Psoas muscle (tissue), 8 donors: Measurements from ENCODE around the gene FBXO28. TPM values are rescaled to one million over a fixed set of nuclear protein-coding genes. Genes with fewer than 3 reads are reported as not detected.

ENCODE experiments used
- ATAC-seq, 4 donors: fragments of 200-7000 bp; cut with Tn5 transposase; one replicate each; pipeline ENCODE4 v1.9.1; 2020; ENCODE audit warnings: moderate library complexity in 3 of 4, mild to moderate bottlenecking in 2 of 4
- DNase-seq, 2 donors: peaks; one replicate each; pipeline ENCODE4 v3.0.0-alpha.2; 2020
- H3K27ac ChIP-seq: fragments of 200-600 bp; one replicate; pipeline ENCODE4 v1.8.0; 2022
- H3K27me3 ChIP-seq, 3 donors: fragments of 200-600 bp in 1 of 3; one replicate each; pipeline versions ENCODE4 v1.6.1 to v1.8.0; 2013 to 2022; ENCODE audit warnings: low read length in 2 of 3, mild to moderate bottlenecking in 2 of 3, moderate library complexity in 1 of 3; ENCODE audit not compliant: insufficient read depth in 3 of 3
- H3K36me3 ChIP-seq, 2 donors: fragments of 200-600 bp in 1 of 2; one replicate each; pipeline versions ENCODE4 v1.6.1 to v1.8.0; 2013 to 2022; ENCODE audit warnings: low read depth in 1 of 2, mild to moderate bottlenecking in 1 of 2, moderate library complexity in 1 of 2; ENCODE audit not compliant: insufficient read depth in 1 of 2
- H3K4me1 ChIP-seq: fragments of 200-600 bp; one replicate; pipeline ENCODE4 v1.8.0; 2022
- H3K4me3 ChIP-seq: fragments of 200-600 bp; one replicate; pipeline ENCODE4 v1.8.0; 2022; ENCODE audit warnings: mild to moderate bottlenecking
- H3K9me3 ChIP-seq: fragments of 200-600 bp; one replicate; pipeline ENCODE4 v1.8.0; 2022
- CTCF ChIP-seq: fragments of 200-600 bp; IDR thresholded peaks from one replicate; pipeline ENCODE4 v1.8.0; 2022; ENCODE audit warnings: antibody characterized with exemption
- WGBS, 3 donors: extraction: QIAGEN DNeasy Blood & Tissue Kit; methylation state at CpG; one replicate each; pipeline versions ENCODE4 v1.1.6 to v1.1.7; 2013; 5-methylcytosine and 5-hydroxymethylcytosine counted together
- intact Hi-C, 2 donors: fragments of 100-400 bp; cut with DNase I; formaldehyde crosslinking; loops; one replicate each; pipeline versions ENCODE4 v1.11.0 to v1.14.2; 2022
- polyA plus RNA-seq, 3 donors: library from polyadenylated mRNA; stranded (reverse); fragments of 200-250 nt; gene quantifications; one replicate each; pipeline ENCODE4 v1.2.3, GENCODE V29; 2013
- total RNA-seq, 4 donors: library from RNA; stranded (reverse); fragmentation: NEBNext Ultra II Directional in 2 of 4; extraction: Animal tissue kit (Norgen Biotek cat#: 25700) in 2 of 4; gene quantifications; one replicate each; pipeline versions ENCODE4 v1.2.1 to v1.2.4, GENCODE V29; 2021 to 2023
- donor health status: healthy with polysubstance abuse.
- donor health status: DM: no; HTN: no; CAD: no; lungs with moderate emphysema.
- donor health status: Bipolar disorder and iron deficiency.
- donor health status: healthy.
- donor health status: DM: yes; HTN: yes; CAD: no.
- donor health status: DM: no; HTN: no; CAD: no.
- donor health status: DM: no; HTN: no; CAD: no.
- donor health status: DM: yes; HTN: yes; CAD: no.

Gene FBXO28
- total and polyA plus RNA-seq, 7 donors, result 8.9 to 29.5 (median 24.8) TPM

GRCh38 chr1:224132901-224133300, 19.0 kb downstream of the FBXO28 start:
- DNase-seq, result no peak
- Histone ChIP-seq H3K36me3 (peaks cover 0 to 72% of the 10 kb centered on the region in 2 donors), H3K27ac (no peak overlapping the region), H3K9me3 (no peaks in the 10 kb centered on the region), H3K27me3 (no peaks in the 10 kb centered on the region), H3K4me1 (no peaks in the 10 kb centered on the region), H3K4me3 (no peak overlapping the region)
- WGBS, 3 donors, result 38 to 67% (median 45%) methylated on average over 1 of the region's 1 CpG
- ATAC-seq, result no peak
- intact Hi-C loops, result no loop called here
- TF ChIP-seq CTCF, result no peak

GRCh38 chr1:224133741-224134299, 19.9 kb downstream of the FBXO28 start:
- DNase-seq (no peak), ATAC-seq (no peak)
- no peaks in the 10 kb centered on the region for H3K27me3 ChIP-seq
- H3K9me3 ChIP-seq, result no peaks in the 10 kb centered on the region
- 87 to 92% (median 88%) methylated on average over 5 of the region's 5 CpGs for WGBS, 3 donors
- no peak overlapping the region for H3K4me3 ChIP-seq
- no peak for TF ChIP-seq CTCF
- intact Hi-C loops, result no loop called here
- no peaks in the 10 kb centered on the region for H3K4me1 ChIP-seq
- peaks cover 0 to 78% of the 10 kb centered on the region in 2 donors for H3K36me3 ChIP-seq
- no peak overlapping the region for H3K27ac ChIP-seq

- no peaks in the 10 kb centered on the region for H3K9me3 ChIP-seq
- H3K27me3 ChIP-seq, result no peaks in the 10 kb centered on the region
- intact Hi-C loops, result no loop called here
- no peak overlapping the region for H3K27ac ChIP-seq
- no peaks in the 10 kb centered on the region for H3K4me1 ChIP-seq
- DNase-seq (no peak), ATAC-seq (no peak)
- H3K36me3 ChIP-seq, result peaks cover 0 to 81% of the 10 kb centered on the region in 2 donors
- H3K4me3 ChIP-seq, result no peak overlapping the region
- no peak for TF ChIP-seq CTCF
Measured at GRCh38 chr1:224137518-224137917, 23.6 kb downstream of the FBXO28 start.

GRCh38 chr1:224138198-224138597, 24.3 kb downstream of the FBXO28 start:
- no peak overlapping the region for H3K27ac ChIP-seq
- ATAC-seq (no peak), DNase-seq (no peak)
- intact Hi-C loops, result no loop called here
- no peaks in the 10 kb centered on the region for H3K4me1 ChIP-seq
- H3K27me3 ChIP-seq, result no peaks in the 10 kb centered on the region
- peaks cover 0 to 75% of the 10 kb centered on the region in 2 donors for H3K36me3 ChIP-seq
- H3K4me3 ChIP-seq, result no peak overlapping the region
- WGBS, 3 donors, result 64 to 80% (median 80%) methylated on average over 3 of the region's 3 CpGs
- TF ChIP-seq CTCF, result no peak
- H3K9me3 ChIP-seq, result no peaks in the 10 kb centered on the region

DNA sequence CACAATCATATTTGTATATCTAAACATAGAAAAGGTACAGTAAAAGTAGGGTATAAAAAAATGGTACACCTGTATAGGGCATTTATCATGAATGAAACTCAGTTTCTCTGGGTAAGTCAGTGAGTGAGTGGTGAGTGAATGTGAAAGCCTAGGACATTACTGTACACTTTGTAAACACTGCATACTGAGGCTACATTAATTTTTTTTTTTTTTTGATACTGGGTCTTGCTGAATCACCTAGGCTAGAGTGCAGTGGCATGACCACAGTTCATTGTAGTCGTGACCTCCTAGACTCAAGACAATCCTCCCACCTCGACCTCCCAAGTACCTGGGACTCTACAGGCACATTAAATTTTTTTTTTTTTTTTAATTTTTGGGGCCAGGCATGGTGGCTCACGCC, 27.8 kb downstream of the FBXO28 start:
- Histone ChIP-seq H3K27ac (no peak overlapping the region), H3K9me3 (no peaks in the 10 kb centered on the region), H3K4me3 (no peak overlapping the region), H3K27me3 (no peaks in the 10 kb centered on the region), H3K4me1 (no peaks in the 10 kb centered on the region), H3K36me3 (peaks cover 0 to 43% of the 10 kb centered on the region in 2 donors)
- DNase-seq (no peak), ATAC-seq (no peak)
- TF ChIP-seq CTCF, result no peak
- 90 to 97% (median 92%) methylated on average over 3 of the region's 3 CpGs for WGBS, 3 donors
- intact Hi-C loops, result no loop called here
